Nephron progenitor cell (in vitro differentiated cells): ENCODE results near the gene LCN1.
"Not testable (repeated sequence)": the region's sequence is repeated elsewhere in the genome, so short reads cannot be mapped to it uniquely, and the experiment has no call there.

ENCODE experiments used
- DNase-seq: peaks from one replicate; pipeline ENCODE4 v3.0.0; 2021
- H3K27ac Mint-ChIP-seq: 2 replicates; pipeline ENCODE4 v1.8.0; 2021; ENCODE audit warnings: mild to moderate bottlenecking, moderate library complexity, mixed read lengths
- H3K27me3 Mint-ChIP-seq: 2 replicates; pipeline ENCODE4 v1.8.0; 2021; ENCODE audit warnings: mild to moderate bottlenecking, low read depth, mixed read lengths; ENCODE audit not compliant: poor library complexity
- H3K36me3 Mint-ChIP-seq: 2 replicates; pipeline ENCODE4 v1.8.0; 2021; ENCODE audit warnings: low read depth, mixed read lengths
- H3K4me1 Mint-ChIP-seq: 2 replicates; pipeline ENCODE4 v1.8.0; 2021; ENCODE audit warnings: mixed read lengths
- H3K4me3 Mint-ChIP-seq: 2 replicates; pipeline ENCODE4 v1.8.0; 2021; ENCODE audit warnings: mild to moderate bottlenecking, moderate library complexity, mixed read lengths
- H3K9me3 Mint-ChIP-seq: 2 replicates; pipeline ENCODE4 v1.8.0; 2021; ENCODE audit warnings: mild to moderate bottlenecking, moderate library complexity, mixed read lengths
- CTCF ChIP-seq: fragments of 200-600 bp; sonication (generic); IDR thresholded peaks from 2 replicates; pipeline ENCODE4 v1.5.0; 2021; ENCODE audit warnings: antibody characterized with exemption

The LCN1 gene

GRCh38 chr9:135513351-135513846 is 7.8 kb upstream of the LCN1 start:
- DNase-seq = no peak
- Mint-ChIP-seq H3K4me1 (peaks cover 41% of the 10 kb centered on the region), H3K36me3 (peaks cover 10% of the 10 kb centered on the region), H3K27me3 (peaks cover 14% of the 10 kb centered on the region), H3K4me3 (no peak overlapping the region), H3K9me3 (peaks cover 23% of the 10 kb centered on the region), H3K27ac (peak overlapping the region; percentile 57)
- TF ChIP-seq CTCF = no peak

- peaks cover 14% of the 10 kb centered on the region for H3K27me3 Mint-ChIP-seq
- not testable (repeated sequence) for H3K36me3 Mint-ChIP-seq, H3K4me3 Mint-ChIP-seq, DNase-seq
- H3K9me3 Mint-ChIP-seq = peaks cover 19% of the 10 kb centered on the region
- H3K27ac Mint-ChIP-seq = peak overlapping the region; percentile 57
- peaks cover 44% of the 10 kb centered on the region for H3K4me1 Mint-ChIP-seq
These were observed 7.3 kb upstream of the LCN1 start for GRCh38 chr9:135513906-135514305.

DNA sequence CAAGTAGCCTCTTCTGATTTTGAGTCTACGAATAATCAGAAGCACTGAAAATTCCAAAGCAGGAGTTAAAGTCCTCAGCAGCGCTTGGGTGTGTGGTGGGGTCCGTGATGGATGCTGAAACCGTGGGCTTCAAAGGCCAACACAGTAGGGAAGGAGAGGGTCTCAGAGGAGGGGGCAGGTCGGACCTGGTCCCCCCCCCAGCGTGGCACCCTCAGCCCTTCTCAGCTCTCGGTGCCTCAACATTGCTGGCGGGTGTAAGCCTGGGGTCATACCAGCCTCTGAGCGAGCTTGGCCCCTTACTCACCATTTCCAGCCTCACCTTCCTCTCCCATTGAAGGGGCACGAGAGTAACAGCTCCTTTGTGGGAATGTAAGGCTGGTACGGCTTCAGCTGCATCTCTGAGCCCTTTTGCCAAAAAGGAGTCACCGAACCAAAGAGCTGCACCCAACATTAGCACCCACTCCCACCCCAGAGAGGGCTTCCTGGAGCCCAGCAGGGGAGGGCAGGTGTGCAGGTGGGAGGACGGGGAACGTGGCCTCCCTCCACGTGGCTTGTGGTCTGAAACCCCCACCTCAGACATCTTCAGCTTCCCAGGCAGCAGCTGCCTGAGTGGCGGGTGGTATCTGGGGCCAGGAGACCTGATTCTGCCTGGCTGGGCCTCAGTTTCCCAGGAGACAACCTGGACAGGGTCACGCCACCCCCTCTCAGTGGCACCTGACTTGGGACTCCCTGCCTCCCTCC is 6.7 kb upstream of the LCN1 start:
- Mint-ChIP-seq H3K36me3 (peaks cover under 1% of the 10 kb centered on the region), H3K4me1 (peaks cover 44% of the 10 kb centered on the region), H3K27me3 (peaks cover 14% of the 10 kb centered on the region)

DNA sequence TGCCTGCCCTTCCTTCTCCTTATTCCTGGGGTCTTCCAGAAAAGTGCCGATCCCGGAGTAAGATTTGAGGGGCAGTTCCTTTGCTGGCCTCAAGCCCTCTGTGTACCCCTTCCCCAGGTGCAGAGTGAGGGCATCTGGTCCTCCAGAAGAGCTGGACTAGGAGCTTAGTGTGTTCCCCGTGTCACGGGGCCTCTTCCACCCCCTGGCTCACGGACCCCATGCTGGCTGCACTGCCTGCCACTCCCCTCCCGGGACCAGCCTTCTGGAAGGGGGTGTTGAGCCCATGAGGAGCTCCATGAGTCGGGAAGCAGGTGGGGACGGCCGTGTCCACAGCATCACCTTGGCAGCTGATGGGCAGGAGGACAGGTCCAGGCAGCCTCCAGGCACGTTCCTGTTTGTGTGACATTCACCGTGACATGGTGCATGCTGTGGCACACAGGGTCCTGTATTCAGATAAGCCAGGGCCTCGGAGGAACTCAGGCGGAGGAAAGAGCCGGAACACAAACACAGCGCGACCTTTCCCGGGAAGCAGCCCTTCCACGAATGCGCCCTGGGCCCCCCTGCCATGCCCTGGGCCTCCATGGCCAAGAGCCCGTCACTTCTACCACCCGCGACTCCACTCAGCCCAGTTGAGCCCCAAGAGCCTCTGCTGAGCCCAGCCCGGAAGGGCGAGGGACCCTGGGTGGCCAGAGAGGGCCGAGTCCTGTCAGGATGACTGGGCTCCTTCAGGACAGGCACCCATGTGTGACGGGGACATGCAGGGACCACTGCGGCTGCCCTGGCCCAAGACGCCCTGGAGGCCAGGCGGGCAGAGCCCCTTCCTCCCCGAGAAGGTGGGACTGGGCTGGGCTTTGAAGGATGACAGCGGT is 5.9 kb upstream of the LCN1 start:
- H3K27me3 Mint-ChIP-seq = peaks cover 14% of the 10 kb centered on the region
- H3K4me1 Mint-ChIP-seq = peaks cover 44% of the 10 kb centered on the region
- H3K27ac Mint-ChIP-seq = no peak overlapping the region
- H3K4me3 Mint-ChIP-seq = no peak overlapping the region
- H3K9me3 Mint-ChIP-seq = peaks cover 15% of the 10 kb centered on the region
- TF ChIP-seq CTCF = no peak
- H3K36me3 Mint-ChIP-seq = no peaks in the 10 kb centered on the region
- no peak for DNase-seq

More for the DNA sequence above, 6.7 kb upstream of the LCN1 start:
- Mint-ChIP-seq H3K9me3 (peaks cover 18% of the 10 kb centered on the region), H3K27ac (no peak overlapping the region), H3K4me3 (no peak overlapping the region)
- TF ChIP-seq CTCF = no peak
- DNase-seq = no peak

GRCh38 chr9:135516132-135516860 is 4.9 kb upstream of the LCN1 start:
- peaks cover 18% of the 10 kb centered on the region for H3K27me3 Mint-ChIP-seq
- H3K27ac Mint-ChIP-seq = no peak overlapping the region
- TF ChIP-seq CTCF = no peak
- H3K4me3 Mint-ChIP-seq = no peak overlapping the region
- peaks cover 44% of the 10 kb centered on the region for H3K4me1 Mint-ChIP-seq
- H3K9me3 Mint-ChIP-seq = peaks cover 10% of the 10 kb centered on the region
- H3K36me3 Mint-ChIP-seq = no peaks in the 10 kb centered on the region
- no peak for DNase-seq

DNA sequence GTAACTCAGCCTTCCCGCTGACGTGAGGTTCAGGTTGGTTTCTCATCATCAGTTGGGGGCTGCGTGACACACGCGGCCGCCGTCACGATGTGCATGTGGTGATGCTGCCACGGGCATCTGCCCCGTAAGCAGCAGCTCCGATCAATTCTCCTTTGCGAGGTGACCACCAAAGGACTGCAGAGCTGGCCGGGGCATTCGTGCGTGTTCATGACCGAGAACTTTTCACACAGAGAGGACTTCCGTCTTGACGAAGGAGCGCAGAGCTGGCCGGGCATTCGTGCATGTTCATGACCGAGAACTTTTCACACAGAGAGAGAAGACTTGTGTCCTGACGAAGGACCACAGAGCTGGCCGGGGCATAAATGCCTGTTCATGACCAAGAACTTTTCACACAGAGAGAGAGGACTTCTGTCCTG is 3.8 kb upstream of the LCN1 start:
- DNase-seq = no peak
- Mint-ChIP-seq H3K27me3 (peaks cover 18% of the 10 kb centered on the region), H3K4me1 (peaks cover 43% of the 10 kb centered on the region), H3K36me3 (no peaks in the 10 kb centered on the region), H3K4me3 (no peak overlapping the region), H3K27ac (peak overlapping the region; percentile 57), H3K9me3 (peaks cover 10% of the 10 kb centered on the region)
- TF ChIP-seq CTCF = no peak
